Smooth muscle cell (in vitro differentiated cells): Measurements from ENCODE around the gene CCDC40. TPM values are rescaled to one million over a fixed set of nuclear protein-coding genes. Genes with fewer than 3 reads are reported as not detected.
A peak's percentile ranks its signal among the peaks of the same experiment; 100 is the strongest.

Experiments
- DNase-seq: peaks from one replicate; lab custom pipeline; 2025; ENCODE audit not compliant: unreplicated experiment; lab: John Stamatoyannopoulos, UW
- H2AFZ ChIP-seq: fragments of 200-600 bp; sonication (generic); 2 replicates; pipeline ENCODE4 v1.6.0; 2016; ENCODE audit warnings: antibody characterized with exemption, low read depth, mild to moderate bottlenecking
- H3F3A ChIP-seq: fragments of 200-600 bp; sonication (generic); 2 replicates; pipeline ENCODE4 v1.6.0; 2017; ENCODE audit warnings: antibody characterized with exemption, low read depth
- H3K27ac ChIP-seq: fragments of 200-600 bp; sonication (generic); 2 replicates; pipeline ENCODE4 v1.5.1; 2016; ENCODE audit warnings: low read depth, mild to moderate bottlenecking
- H3K27me3 ChIP-seq: fragments of 200-600 bp; sonication (generic); 2 replicates; pipeline ENCODE4 v1.6.1; 2016; ENCODE audit warnings: low read depth, mild to moderate bottlenecking
- H3K36me3 ChIP-seq: fragments of 200-600 bp; sonication (generic); 2 replicates; pipeline ENCODE4 v1.5.1; 2016; ENCODE audit warnings: low read depth
- H3K4me1 ChIP-seq: fragments of 200-600 bp; sonication (generic); 2 replicates; pipeline ENCODE4 v1.5.1; 2016; ENCODE audit warnings: low read depth
- H3K4me2 ChIP-seq: fragments of 200-600 bp; sonication (generic); 2 replicates; pipeline ENCODE4 v1.6.0; 2016; ENCODE audit warnings: mild to moderate bottlenecking
- H3K4me3 ChIP-seq: fragments of 200-600 bp; sonication (generic); 2 replicates; pipeline ENCODE4 v1.5.1; 2016; ENCODE audit warnings: mild to moderate bottlenecking
- H3K79me2 ChIP-seq: fragments of 200-600 bp; sonication (generic); 2 replicates; pipeline ENCODE4 v1.6.0; 2016; ENCODE audit warnings: low read depth, mild to moderate bottlenecking
- H3K9ac ChIP-seq: fragments of 200-600 bp; sonication (generic); 2 replicates; pipeline ENCODE4 v1.6.0; 2016; ENCODE audit warnings: low read depth
- H3K9me3 ChIP-seq: fragments of 200-600 bp; sonication (generic); replicated peaks from 2 replicates; pipeline ENCODE4 v1.5.1; 2016; ENCODE audit warnings: low read depth
- H4K20me1 ChIP-seq: fragments of 200-600 bp; sonication (generic); 2 replicates; pipeline ENCODE4 v1.6.0; 2016; ENCODE audit warnings: low read depth
- WGBS: methylation state at CpG from one replicate; pipeline ENCODE4 v1.1.7; 2016; ENCODE audit warnings: low lambda C conversion rate; 5-methylcytosine and 5-hydroxymethylcytosine counted together
- polyA plus RNA-seq: library from polyadenylated mRNA; unstranded; fragments of >200 nt; fragmentation: Nextera tagmentation; extraction: Ambion mirVana; gene quantifications from 2 replicates; pipeline ENCODE4 v1.2.1, GENCODE V29; 2016
- total RNA-seq: library from RNA; depleted of rRNA; stranded (reverse); fragments of >200 nt; gene quantifications from 2 replicates; pipeline ENCODE4 v1.2.3, GENCODE V29; 2014
- TF ChIP-seq, protein P1 (sequence below): fragments of 200-600 bp; sonication (generic); IDR thresholded peaks from 2 replicates; pipeline ENCODE4 v1.5.1; 2017; ENCODE audit warnings: borderline replicate concordance, mild to moderate bottlenecking, antibody characterized with exemption; ENCODE audit not compliant: insufficient read depth, poor library complexity, severe bottlenecking

The CCDC40 gene
- total and polyA plus RNA-seq, 2 experiments from 2014 or later, result 0.81 to 5.9 TPM

DNA sequence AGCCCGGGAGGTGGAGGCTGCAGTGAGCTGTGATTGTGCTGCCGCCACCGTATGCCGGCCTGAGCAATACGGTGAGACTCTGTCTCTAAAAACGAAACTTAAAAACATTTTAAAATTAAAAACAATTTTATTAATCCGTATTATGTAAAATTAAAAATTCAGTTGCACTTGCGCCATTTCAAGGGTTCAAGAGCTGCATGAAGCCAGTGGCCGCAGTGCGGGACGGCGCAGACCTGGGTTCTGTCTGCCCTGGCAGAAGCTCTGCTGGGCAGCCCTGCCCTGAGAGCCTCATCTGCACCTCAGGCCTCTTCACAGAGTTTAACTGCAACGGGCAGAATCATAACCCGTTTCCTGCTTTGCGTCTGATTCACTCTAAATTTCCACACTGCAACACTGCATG, 32.5 kb upstream of the CCDC40 start:
- no peaks in the 10 kb centered on the region for H3K4me1 ChIP-seq
- DNase-seq, result no peak
- no peak overlapping the region for H3K4me2 ChIP-seq
- H4K20me1 ChIP-seq, result peaks cover 61% of the 10 kb centered on the region
- no peak overlapping the region for H3K4me3 ChIP-seq
- TF ChIP-seq, protein P1, sequence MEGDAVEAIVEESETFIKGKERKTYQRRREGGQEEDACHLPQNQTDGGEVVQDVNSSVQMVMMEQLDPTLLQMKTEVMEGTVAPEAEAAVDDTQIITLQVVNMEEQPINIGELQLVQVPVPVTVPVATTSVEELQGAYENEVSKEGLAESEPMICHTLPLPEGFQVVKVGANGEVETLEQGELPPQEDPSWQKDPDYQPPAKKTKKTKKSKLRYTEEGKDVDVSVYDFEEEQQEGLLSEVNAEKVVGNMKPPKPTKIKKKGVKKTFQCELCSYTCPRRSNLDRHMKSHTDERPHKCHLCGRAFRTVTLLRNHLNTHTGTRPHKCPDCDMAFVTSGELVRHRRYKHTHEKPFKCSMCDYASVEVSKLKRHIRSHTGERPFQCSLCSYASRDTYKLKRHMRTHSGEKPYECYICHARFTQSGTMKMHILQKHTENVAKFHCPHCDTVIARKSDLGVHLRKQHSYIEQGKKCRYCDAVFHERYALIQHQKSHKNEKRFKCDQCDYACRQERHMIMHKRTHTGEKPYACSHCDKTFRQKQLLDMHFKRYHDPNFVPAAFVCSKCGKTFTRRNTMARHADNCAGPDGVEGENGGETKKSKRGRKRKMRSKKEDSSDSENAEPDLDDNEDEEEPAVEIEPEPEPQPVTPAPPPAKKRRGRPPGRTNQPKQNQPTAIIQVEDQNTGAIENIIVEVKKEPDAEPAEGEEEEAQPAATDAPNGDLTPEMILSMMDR, result no peak
- H3K9me3 ChIP-seq, result no peaks in the 10 kb centered on the region
- H2AFZ ChIP-seq, result no peak overlapping the region
- H3K36me3 ChIP-seq, result no peaks in the 10 kb centered on the region
- WGBS, result 96% methylated on average over 15 of the region's 15 CpGs
- peaks cover 3% of the 10 kb centered on the region for H3K79me2 ChIP-seq
- no peaks in the 10 kb centered on the region for H3K27me3 ChIP-seq
- no peaks in the 10 kb centered on the region for H3F3A ChIP-seq
- no peak overlapping the region for H3K9ac ChIP-seq
- no peak overlapping the region for H3K27ac ChIP-seq

DNA sequence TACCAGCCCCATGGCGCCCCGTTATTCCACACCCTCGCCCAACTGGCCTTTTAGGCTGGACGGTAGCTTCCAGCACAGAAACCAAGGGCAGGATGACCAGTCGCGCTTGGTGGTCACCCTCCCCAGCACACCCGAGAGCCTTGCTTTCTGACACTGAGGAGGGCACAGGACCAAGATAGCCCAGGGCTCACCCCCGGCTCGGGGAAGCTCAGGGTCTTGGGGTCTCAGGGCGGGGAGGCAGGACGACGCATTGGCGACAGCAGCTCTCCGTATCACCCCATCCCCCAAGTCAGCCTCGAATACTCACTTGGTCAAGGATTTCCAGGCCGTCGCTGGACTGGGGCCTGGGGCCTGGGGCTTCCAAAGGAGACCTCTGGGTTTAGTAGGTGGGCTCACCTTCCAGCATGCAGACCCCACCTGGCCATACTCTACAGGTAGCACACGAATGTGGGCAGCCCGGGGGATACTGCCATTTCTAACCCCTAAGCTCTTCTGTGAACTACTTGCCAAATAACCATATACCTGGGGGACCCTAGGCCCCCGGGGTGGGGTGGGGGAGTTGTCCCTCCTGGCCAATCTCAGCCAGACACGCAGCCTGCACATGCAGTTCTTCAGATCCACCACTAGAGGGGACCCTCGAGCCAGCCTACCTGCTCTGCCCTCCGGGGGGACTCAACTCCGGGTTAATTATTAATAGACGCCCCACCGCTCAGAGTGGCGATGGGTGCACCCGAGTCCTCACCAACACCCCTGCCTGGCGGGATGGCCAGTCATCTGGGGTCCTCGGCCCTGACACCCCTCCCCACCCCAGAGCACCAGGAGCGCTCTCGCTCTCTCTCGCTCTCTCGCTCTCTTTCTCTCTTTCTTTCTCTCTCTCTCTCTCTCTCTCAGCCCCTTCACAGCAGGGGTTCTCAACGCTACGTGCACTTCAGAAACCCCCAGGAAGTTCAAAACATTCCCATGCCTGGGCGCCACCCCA, 30.8 kb upstream of the CCDC40 start:
- no peaks in the 10 kb centered on the region for H3K27me3 ChIP-seq
- no peak overlapping the region for H3K9ac ChIP-seq
- no peak overlapping the region for H3K4me2 ChIP-seq
- H3K9me3 ChIP-seq, result no peaks in the 10 kb centered on the region
- H4K20me1 ChIP-seq, result peaks cover 67% of the 10 kb centered on the region
- H3K4me3 ChIP-seq, result no peak overlapping the region
- no peaks in the 10 kb centered on the region for H3K79me2 ChIP-seq
- TF ChIP-seq, protein P1, result peak; percentile 92
- no peak for DNase-seq
- H2AFZ ChIP-seq, result no peak overlapping the region
- no peaks in the 10 kb centered on the region for H3K36me3 ChIP-seq
- H3K27ac ChIP-seq, result no peak overlapping the region
- no peaks in the 10 kb centered on the region for H3F3A ChIP-seq
- 61% methylated on average over 37 of the region's 37 CpGs for WGBS
- H3K4me1 ChIP-seq, result no peaks in the 10 kb centered on the region

DNA sequence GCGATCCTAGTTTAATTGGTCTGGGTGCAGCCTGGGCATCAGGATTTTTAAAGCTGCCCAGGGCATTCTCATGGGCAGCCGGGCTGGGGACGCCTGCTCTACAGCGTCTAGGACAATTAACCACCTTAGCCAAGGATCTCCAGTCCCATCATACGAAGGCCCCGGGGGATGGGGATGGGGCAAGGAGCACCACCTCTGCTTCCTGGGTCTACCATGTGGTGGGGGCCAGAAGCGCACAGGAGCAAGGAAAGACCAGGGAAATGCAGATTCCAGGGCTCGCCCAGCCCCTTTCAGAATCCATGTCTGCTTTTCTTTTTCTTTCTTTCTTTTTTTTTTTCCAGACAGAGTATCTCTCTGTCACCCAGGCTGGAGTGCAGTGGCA, 30.1 kb upstream of the CCDC40 start:
- no peak for DNase-seq
- Histone ChIP-seq H2AFZ (no peak overlapping the region), H3K27ac (no peak overlapping the region), H3F3A (no peaks in the 10 kb centered on the region), H3K9me3 (no peaks in the 10 kb centered on the region), H4K20me1 (peaks cover 67% of the 10 kb centered on the region), H3K9ac (no peak overlapping the region), H3K4me2 (no peak overlapping the region), H3K4me1 (no peaks in the 10 kb centered on the region), H3K36me3 (no peaks in the 10 kb centered on the region), H3K4me3 (no peak overlapping the region), H3K27me3 (no peaks in the 10 kb centered on the region), H3K79me2 (no peaks in the 10 kb centered on the region)
- TF ChIP-seq, protein P1, result no peak
- WGBS, result 79% methylated on average over 8 of the region's 8 CpGs
